OCI-LY7 (cell line): ENCODE results near the gene SF3B6. TPM values are rescaled to one million over a fixed set of nuclear protein-coding genes. Genes with fewer than 3 reads are reported as not detected.

Experiments used
- BruUV-seq: library from RNA; stranded (reverse); fragments of 400-500 nt; replicated peaks from 2 replicates; lab custom pipeline; 2021; lab: Mats Ljungman, UMichigan
- CTCF ChIA-PET: fragments of 300-600 bp; sonication (Branson Sonifier 250); formaldehyde crosslinking; loops from one replicate; lab custom pipeline; 2022; ENCODE audit warnings: antibody characterized with exemption; ENCODE audit not compliant: unreplicated experiment; lab: Charles Lee
- POLR2A ChIA-PET: fragments of 300-600 bp; sonication (Branson Sonifier 250); formaldehyde crosslinking; loops from one replicate; lab custom pipeline; 2022; ENCODE audit warnings: antibody characterized with exemption; lab: Charles Lee
- DNase-seq: peaks from one replicate; pipeline ENCODE4 v3.0.0-alpha.2; 2015; ENCODE audit warnings: low spot score
- H2AFZ ChIP-seq: fragments of 200-600 bp; sonication (generic), shearing (Covaris generic); 2 replicates; pipeline ENCODE4 v1.6.1; 2014; ENCODE audit warnings: mild to moderate bottlenecking, antibody characterized with exemption, low read length, moderate library complexity
- H3K27ac ChIP-seq: fragments of 200-600 bp; sonication (generic); 2 replicates; pipeline ENCODE4 v1.5.1; 2014; ENCODE audit warnings: mixed run types, low read depth, mild to moderate bottlenecking, moderate library complexity, low read length, inconsistent platforms; ENCODE audit not compliant: poor library complexity, severe bottlenecking
- H3K36me3 ChIP-seq: fragments of 200-600 bp; sonication (generic); 2 replicates; pipeline ENCODE4 v1.6.1; 2014; ENCODE audit warnings: mild to moderate bottlenecking, antibody characterized with exemption, low read length, moderate library complexity, mixed read lengths; ENCODE audit not compliant: insufficient read depth
- H3K4me1 ChIP-seq: fragments of 200-600 bp; sonication (generic); 2 replicates; pipeline ENCODE4 v1.5.1; 2014; ENCODE audit warnings: mild to moderate bottlenecking, low read length; ENCODE audit not compliant: insufficient read depth, poor library complexity, severe bottlenecking
- H3K4me2 ChIP-seq: fragments of 200-600 bp; sonication (generic); 2 replicates; pipeline ENCODE4 v1.6.1; 2014; ENCODE audit warnings: mild to moderate bottlenecking, low read length
- H3K4me3 ChIP-seq: fragments of 200-600 bp; sonication (generic); 2 replicates; pipeline ENCODE4 v1.5.1; 2014; ENCODE audit warnings: mild to moderate bottlenecking, low read depth, low read length; ENCODE audit not compliant: poor library complexity, severe bottlenecking
- H3K79me2 ChIP-seq: fragments of 200-600 bp; sonication (generic); 2 replicates; pipeline ENCODE4 v1.6.1; 2016; ENCODE audit warnings: low read depth, mild to moderate bottlenecking, low read length, moderate library complexity, mixed read lengths; ENCODE audit not compliant: insufficient read depth
- H3K9me2 ChIP-seq: fragments of 200-600 bp; sonication (generic); 2 replicates; pipeline ENCODE4 v1.6.1; 2016; ENCODE audit warnings: mild to moderate bottlenecking, low read length, mixed read lengths; ENCODE audit not compliant: insufficient read depth
- H3K9me3 ChIP-seq: fragments of 200-600 bp; sonication (generic); 2 replicates; pipeline ENCODE4 v1.6.1; 2014; ENCODE audit warnings: mild to moderate bottlenecking, mixed run types, low read length, mixed read lengths
- H4K20me1 ChIP-seq: fragments of 200-600 bp; sonication (generic); 2 replicates; pipeline ENCODE4 v1.6.1; 2014; ENCODE audit warnings: mild to moderate bottlenecking, antibody characterized with exemption, low read length, moderate library complexity, mixed read lengths; ENCODE audit not compliant: insufficient read depth
- CTCF ChIP-seq: fragments of 200-600 bp; sonication (generic); conservative IDR thresholded peaks from 2 replicates; pipeline ENCODE4 v1.5.1; 2014; ENCODE audit warnings: mild to moderate bottlenecking, antibody characterized with exemption, low read length, moderate library complexity, mixed read lengths
- EZH2phosphoT487 ChIP-seq: fragments of 200-600 bp; sonication (generic); IDR thresholded peaks from 2 replicates; pipeline ENCODE4 v1.6.1; 2018; ENCODE audit warnings: low read depth, borderline replicate concordance, mild to moderate bottlenecking, mixed run types, antibody characterized with exemption, low read length, moderate library complexity, mixed read lengths
- intact Hi-C: fragments of 100-400 bp; cut with micrococcal nuclease; formaldehyde crosslinking; loops from one replicate; pipeline ENCODE4 v1.10.0; 2022; ENCODE audit not compliant: unreplicated experiment
- total RNA-seq, 2 experiments: library from RNA; depleted of rRNA in 1 of 2; stranded (reverse); fragments of >200 nt in 1 of 2; shearing (Covaris generic) in 1 of 2; gene quantifications; 2 replicates each; pipeline ENCODE4 v1.2.3, GENCODE V29; 2014 to 2022

SF3B6 gene
- total RNA-seq, 2 experiments from 2014 or later, result 112 to 143 TPM

- Histone ChIP-seq H3K36me3 (no peaks in the 10 kb centered on the region), H4K20me1 (no peaks in the 10 kb centered on the region), H3K9me3 (no peaks in the 10 kb centered on the region), H3K9me2 (no peaks in the 10 kb centered on the region), H3K27ac (no peak overlapping the region), H3K79me2 (no peaks in the 10 kb centered on the region), H3K4me1 (no peaks in the 10 kb centered on the region), H2AFZ (no peak overlapping the region), H3K4me2 (no peak overlapping the region), H3K4me3 (no peak overlapping the region)
- no peak for DNase-seq
- TF ChIP-seq EZH2phosphoT487 (no peak), CTCF (no peak)
- intact Hi-C loops, result no loop called here
- no TSS peak for BruUV-seq
- ChIA-PET CTCF (no interaction called here), POLR2A (interaction anchor here (1.1 kb wide), 1 partner anchor 231 kb away, joined by 5 read pairs; no protein-coding TSS in a partner anchor)
Measured at GRCh38 chr2:24055750-24056149, 20.4 kb downstream of the SF3B6 start.

GRCh38 chr2:24054366-24055010, 21.6 kb downstream of the SF3B6 start:
- CTCF ChIA-PET, result no interaction called here
- BruUV-seq, result no TSS peak
- POLR2A ChIA-PET, result interaction anchor here (1.1 kb wide), 1 partner anchor 230 kb away, joined by 5 read pairs; no protein-coding TSS in a partner anchor
- Histone ChIP-seq H3K9me2 (no peaks in the 10 kb centered on the region), H4K20me1 (no peaks in the 10 kb centered on the region), H3K4me3 (no peak overlapping the region), H3K4me1 (no peaks in the 10 kb centered on the region), H3K79me2 (no peaks in the 10 kb centered on the region), H2AFZ (no peak overlapping the region), H3K4me2 (no peak overlapping the region), H3K36me3 (no peaks in the 10 kb centered on the region), H3K9me3 (no peaks in the 10 kb centered on the region), H3K27ac (no peak overlapping the region)
- no peak for TF ChIP-seq CTCF
- TF ChIP-seq EZH2phosphoT487, result no peak
- intact Hi-C loops, result no loop called here
- no peak for DNase-seq

GRCh38 chr2:24052951-24053350, 23.2 kb downstream of the SF3B6 start:
- Histone ChIP-seq H3K4me1 (peaks cover 8% of the 10 kb centered on the region), H3K9me2 (no peaks in the 10 kb centered on the region), H3K79me2 (no peaks in the 10 kb centered on the region), H3K36me3 (no peaks in the 10 kb centered on the region), H2AFZ (no peak overlapping the region), H3K4me3 (no peak overlapping the region), H3K4me2 (no peak overlapping the region), H3K9me3 (no peaks in the 10 kb centered on the region), H4K20me1 (no peaks in the 10 kb centered on the region), H3K27ac (no peak overlapping the region)
- CTCF ChIA-PET, result no interaction called here
- intact Hi-C loops, result no loop called here
- DNase-seq, result no peak
- no peak for TF ChIP-seq EZH2phosphoT487
- POLR2A ChIA-PET, result interaction anchor here (0.7 to 1.1 kb wide), 2 partner anchors 14 to 1661 kb away, joined by 4 to 6 read pairs; no protein-coding TSS in a partner anchor
- no TSS peak for BruUV-seq
